Measurements from ENCODE around the gene STARD13.

GRCh38 chr13:33208290-33209220 is 77.0 kb downstream of the STARD13 start:
- TF ChIP-seq, protein P1, sequence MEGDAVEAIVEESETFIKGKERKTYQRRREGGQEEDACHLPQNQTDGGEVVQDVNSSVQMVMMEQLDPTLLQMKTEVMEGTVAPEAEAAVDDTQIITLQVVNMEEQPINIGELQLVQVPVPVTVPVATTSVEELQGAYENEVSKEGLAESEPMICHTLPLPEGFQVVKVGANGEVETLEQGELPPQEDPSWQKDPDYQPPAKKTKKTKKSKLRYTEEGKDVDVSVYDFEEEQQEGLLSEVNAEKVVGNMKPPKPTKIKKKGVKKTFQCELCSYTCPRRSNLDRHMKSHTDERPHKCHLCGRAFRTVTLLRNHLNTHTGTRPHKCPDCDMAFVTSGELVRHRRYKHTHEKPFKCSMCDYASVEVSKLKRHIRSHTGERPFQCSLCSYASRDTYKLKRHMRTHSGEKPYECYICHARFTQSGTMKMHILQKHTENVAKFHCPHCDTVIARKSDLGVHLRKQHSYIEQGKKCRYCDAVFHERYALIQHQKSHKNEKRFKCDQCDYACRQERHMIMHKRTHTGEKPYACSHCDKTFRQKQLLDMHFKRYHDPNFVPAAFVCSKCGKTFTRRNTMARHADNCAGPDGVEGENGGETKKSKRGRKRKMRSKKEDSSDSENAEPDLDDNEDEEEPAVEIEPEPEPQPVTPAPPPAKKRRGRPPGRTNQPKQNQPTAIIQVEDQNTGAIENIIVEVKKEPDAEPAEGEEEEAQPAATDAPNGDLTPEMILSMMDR (IDR thresholded peaks at IDR 0.05) = no peak
- TF ChIP-seq POLR2A (IDR thresholded peaks at IDR 0.05) = no peak
